Lower leg skin (tissue), 3 donors: ENCODE results near the gene CYP2R1.

Source experiments
- CTCF ChIP-seq, 3 donors: fragments of 450-650 bp; IDR thresholded peaks; one replicate each; pipeline ENCODE4 v1.5.1; 2016; ENCODE audit warnings: antibody characterized with exemption in 3 of 3, mild to moderate bottlenecking in 3 of 3, moderate library complexity in 2 of 3
- POLR2A ChIP-seq, 2 donors: fragments of 450-650 bp; IDR thresholded peaks; one replicate each; pipeline ENCODE4 v1.6.1; 2016 to 2017; ENCODE audit warnings: antibody characterized with exemption in 2 of 2, mild to moderate bottlenecking in 1 of 2, moderate library complexity in 1 of 2

- TF ChIP-seq CTCF (IDR thresholded peaks at IDR 0.05) (no peak), POLR2A (IDR thresholded peaks at IDR 0.05) (no peak)
Measured at GRCh38 chr11:14924318-14924717, 32.3 kb upstream of the CYP2R1 start.
